ENCODE data around the gene CRYL1. TPM values are rescaled to one million over a fixed set of nuclear protein-coding genes. Genes with fewer than 3 reads are reported as not detected.

The CRYL1 gene
- total RNA-seq, 2 donors from 2014 or later, result 14.5 to 32.2 TPM

GRCh38 chr13:20513466-20513995, 12.1 kb downstream of the CRYL1 start:
- no peak for TF ChIP-seq POLR2A (IDR thresholded peaks at IDR 0.05)
- no peak for TF ChIP-seq CTCF (IDR thresholded peaks at IDR 0.05)
- no peak overlapping the region for H3K27ac ChIP-seq
- H3K9me3 ChIP-seq, result no peaks in the 10 kb centered on the region
- WGBS, 2 donors, result 65 to 74% methylated on average over 4 of the region's 4 CpGs
- H3K27me3 ChIP-seq, result no peaks in the 10 kb centered on the region
- no peaks in the 10 kb centered on the region for H3K36me3 ChIP-seq (replicated peaks in 1 of 2; ENCODE audit: insufficient read depth in 1 of 2, low read depth in 2 of 2)
- ATAC-seq (no peak), DNase-seq (no peak)
- H3K4me1 ChIP-seq, result peaks cover 6% of the 10 kb centered on the region
- intact Hi-C loops (cut with DNase I), result no loop called here
- no peak overlapping the region for H3K4me3 ChIP-seq

- no peak overlapping the region for H3K4me3 ChIP-seq
- ATAC-seq (no peak), DNase-seq (no peak)
- H3K36me3 ChIP-seq (replicated peaks in 1 of 2; ENCODE audit: insufficient read depth in 1 of 2, low read depth in 2 of 2), result no peaks in the 10 kb centered on the region
- no peaks in the 10 kb centered on the region for H3K27me3 ChIP-seq
- intact Hi-C loops (cut with DNase I), result no loop called here
- WGBS, 2 donors, result 70 to 72% methylated on average over 10 of the region's 10 CpGs
- no peaks in the 10 kb centered on the region for H3K4me1 ChIP-seq
- no peak for TF ChIP-seq POLR2A (IDR thresholded peaks at IDR 0.05)
- TF ChIP-seq CTCF (IDR thresholded peaks at IDR 0.05), result no peak
- no peaks in the 10 kb centered on the region for H3K9me3 ChIP-seq
- H3K27ac ChIP-seq, result no peak overlapping the region
Measured at GRCh38 chr13:20512042-20512683, 13.5 kb downstream of the CRYL1 start.

GRCh38 chr13:20506696-20507095, 19.0 kb downstream of the CRYL1 start:
- intact Hi-C loops (cut with DNase I), result no loop called here
- no peak for TF ChIP-seq POLR2A (IDR thresholded peaks at IDR 0.05)
- TF ChIP-seq CTCF (IDR thresholded peaks at IDR 0.05), result no peak
- 80 to 92% methylated on average over 4 of the region's 4 CpGs for WGBS, 2 donors
- DNase-seq (no peak), ATAC-seq (no peak)
- Histone ChIP-seq H3K27ac (no peak overlapping the region), H3K4me3 (no peak overlapping the region), H3K9me3 (no peaks in the 10 kb centered on the region), H3K4me1 (no peaks in the 10 kb centered on the region), H3K36me3 (replicated peaks in 1 of 2; ENCODE audit: insufficient read depth in 1 of 2, low read depth in 2 of 2) (no peaks in the 10 kb centered on the region), H3K27me3 (no peaks in the 10 kb centered on the region)

GRCh38 chr13:20505405-20506366, 20.0 kb downstream of the CRYL1 start:
- ATAC-seq (no peak), DNase-seq (no peak)
- Histone ChIP-seq H3K27ac (no peak overlapping the region), H3K27me3 (no peaks in the 10 kb centered on the region), H3K4me1 (no peaks in the 10 kb centered on the region), H3K4me3 (no peak overlapping the region), H3K9me3 (no peaks in the 10 kb centered on the region), H3K36me3 (replicated peaks in 1 of 2; ENCODE audit: insufficient read depth in 1 of 2, low read depth in 2 of 2) (no peaks in the 10 kb centered on the region)
- 79 to 85% methylated on average over 10 of the region's 10 CpGs for WGBS, 2 donors
- intact Hi-C loops (cut with DNase I), result no loop called here
- TF ChIP-seq POLR2A (IDR thresholded peaks at IDR 0.05) (no peak), CTCF (IDR thresholded peaks at IDR 0.05) (no peak)
